Subcutaneous preadipocyte (primary cell): ENCODE data around the gene STIP1. TPM values are rescaled to one million over a fixed set of nuclear protein-coding genes. Genes with fewer than 3 reads are reported as not detected.

Experiments used
- total RNA-seq: library from RNA; depleted of rRNA; stranded (reverse); fragments of >200 nt; gene quantifications from 2 replicates; pipeline ENCODE4 v1.2.3, GENCODE V29; 2012

Gene STIP1
- total RNA-seq = 159 and 235 TPM in 2 replicates

GRCh38 chr11:64185693-64186491 is at the start of gene STIP1:
TSS of gene STIP1 (plus strand) at chr11:64186171. CDS start at chr11:64186262, 91 bp downstream.

GRCh38 chr11:64165842-64166635 is 19.9 kb upstream of the STIP1 start, which contains the start of gene MACROD1:
TSS of gene MACROD1 (minus strand) at chr11:64166113. CDS start at chr11:64165994, 119 bp downstream.

GRCh38 chr11:64206457-64207255 is 20.7 kb downstream of the STIP1 start, which contains the start of gene FERMT3:
TSS of gene FERMT3 (plus strand) at chr11:64206721. CDS start at chr11:64207365, 644 bp downstream.

GRCh38 chr11:64225608-64226506 is 39.9 kb downstream of the STIP1 start, which contains the start of the genes NUDT22 and TRPT1:
TSS of gene NUDT22 (plus strand) at chr11:64226274. CDS start at chr11:64226653, 379 bp downstream.
TSS of gene TRPT1 (minus strand) at chr11:64226186. CDS start at chr11:64225860, 326 bp downstream.

GRCh38 chr11:64230171-64230984 is 44.4 kb downstream of the STIP1 start, which contains the start of gene DNAJC4:
TSS of gene DNAJC4 (plus strand) at chr11:64230548. CDS start at chr11:64230855, 307 bp downstream.

GRCh38 chr11:64233913-64234586 is 48.1 kb downstream of the STIP1 start, which contains the start of gene VEGFB:
TSS of gene VEGFB (plus strand) at chr11:64234584. CDS start at chr11:64234834, 250 bp downstream.

GRCh38 chr11:64240435-64241240 is 54.7 kb downstream of the STIP1 start, which contains the start of gene FKBP2:
TSS of gene FKBP2 (plus strand) at chr11:64241095. CDS start at chr11:64242388, 1,293 bp downstream.

GRCh38 chr11:64246871-64247728 is 61.1 kb downstream of the STIP1 start, which contains the start of gene PPP1R14B:
TSS of gene PPP1R14B (minus strand) at chr11:64246943. CDS start at chr11:64246673, 270 bp downstream.

GRCh38 chr11:64251016-64251752 is 65.2 kb downstream of the STIP1 start, which contains the start of gene PLCB3:
TSS of gene PLCB3 (plus strand) at chr11:64251530. CDS start at chr11:64251650, 120 bp downstream.

Other genes with a start within 250 kb of the STIP1 start
- gene NAA40, start 247.2 kb upstream of the STIP1 start, total RNA-seq = 6.2 and 12.1 TPM in 2 replicates
- 264 and 429 TPM in 2 replicates for gene COX8A, start 211.6 kb upstream of the STIP1 start, total RNA-seq
- gene OTUB1, start 199.7 kb upstream of the STIP1 start, total RNA-seq = 44.4 and 46.3 TPM in 2 replicates
- gene FLRT1, start 150.2 kb upstream of the STIP1 start, total RNA-seq = under 0.01 TPM in 1 of 2 replicates, not detected in the other
- gene MACROD1, start 20.1 kb upstream of the STIP1 start, total RNA-seq = 20.9 and 23.1 TPM in 2 replicates
- 2.2 and 7.8 TPM in 2 replicates for gene FERMT3, start 20.6 kb downstream of the STIP1 start, total RNA-seq
- 28.7 and 29.9 TPM in 2 replicates for gene TRPT1, start 40.0 kb downstream of the STIP1 start, total RNA-seq
- gene NUDT22, start 40.1 kb downstream of the STIP1 start, total RNA-seq = 46.3 and 51.8 TPM in 2 replicates
- 7.0 and 7.4 TPM in 2 replicates for gene DNAJC4, start 44.4 kb downstream of the STIP1 start, total RNA-seq
- 26.0 and 29.4 TPM in 2 replicates for gene VEGFB, start 48.4 kb downstream of the STIP1 start, total RNA-seq
- gene FKBP2, start 54.9 kb downstream of the STIP1 start, total RNA-seq = 40.3 and 48.5 TPM in 2 replicates
- 259 and 300 TPM in 2 replicates for gene PPP1R14B, start 60.8 kb downstream of the STIP1 start, total RNA-seq
- gene PLCB3, start 65.4 kb downstream of the STIP1 start, total RNA-seq = 35.3 and 61.4 TPM in 2 replicates
- 46.9 and 71.7 TPM in 2 replicates for gene BAD, start 98.5 kb downstream of the STIP1 start, total RNA-seq
- gene GPR137, start 99.7 kb downstream of the STIP1 start, total RNA-seq = 9.6 and 12.1 TPM in 2 replicates
- not detected in 2 replicates for gene KCNK4, start 105.1 kb downstream of the STIP1 start, total RNA-seq
- gene CATSPERZ, start 114.2 kb downstream of the STIP1 start, total RNA-seq = 1.1 TPM in 1 of 2 replicates, not detected in the other
- 31.2 and 36.0 TPM in 2 replicates for gene ESRRA, start 119.4 kb downstream of the STIP1 start, total RNA-seq
- 138 and 175 TPM in 2 replicates for gene TRMT112, start 131.4 kb downstream of the STIP1 start, total RNA-seq
- 92.1 and 148 TPM in 2 replicates for gene PRDX5, start 131.9 kb downstream of the STIP1 start, total RNA-seq
- gene CCDC88B, start 154.0 kb downstream of the STIP1 start, total RNA-seq = 0.20 and 1.8 TPM in 2 replicates
- 44.8 and 54.0 TPM in 2 replicates for gene RPS6KA4, start 173.0 kb downstream of the STIP1 start, total RNA-seq